GM12873 (cell line): Measurements from ENCODE around the gene BOLL.

Experiments used
- CTCF ChIP-seq: IDR thresholded peaks from 2 replicates; pipeline ENCODE4 v1.5.1; 2012; ENCODE audit warnings: low read depth, mild to moderate bottlenecking, moderate library complexity, low read length, control low read depth; ENCODE audit not compliant: insufficient read depth; ENCODE audit errors: missing control alignments

The BOLL gene

GRCh38 chr2:197740200-197740599 lies 44.9 kb downstream of the BOLL start:
- TF ChIP-seq CTCF, result no peak

GRCh38 chr2:197727011-197727410 lies 58.1 kb downstream of the BOLL start:
- no peak for TF ChIP-seq CTCF

GRCh38 chr2:197717863-197718262 lies 67.3 kb downstream of the BOLL start:
- TF ChIP-seq CTCF, result no peak

- TF ChIP-seq CTCF, result no peak
Measured at GRCh38 chr2:197713271-197713670, 71.8 kb downstream of the BOLL start.

- TF ChIP-seq CTCF, result no peak
Measured at GRCh38 chr2:197711578-197711977, 73.5 kb downstream of the BOLL start.

- no peak for TF ChIP-seq CTCF
Measured at GRCh38 chr2:197710424-197711042, 74.6 kb downstream of the BOLL start.

- TF ChIP-seq CTCF, result no peak
Measured at GRCh38 chr2:197708331-197708730, 76.8 kb downstream of the BOLL start.
